Activated naive CD8-positive, alpha-beta T cell treated with anti-CD3 and anti-CD28 coated beads for 36 hours (primary cell): Measurements from ENCODE around the gene PANX3. TPM values are rescaled to one million over a fixed set of nuclear protein-coding genes. Genes with fewer than 3 reads are reported as not detected.

Experiments
- DNase-seq: peaks from one replicate; pipeline ENCODE4 v3.0.0; 2021
- H3K27ac Mint-ChIP-seq: one replicate; pipeline ENCODE4 v1.8.0; 2022; ENCODE audit warnings: mild to moderate bottlenecking, moderate library complexity, mixed read lengths
- H3K27me3 Mint-ChIP-seq: one replicate; pipeline ENCODE4 v1.8.0; 2022; ENCODE audit warnings: mild to moderate bottlenecking, mixed read lengths
- H3K36me3 Mint-ChIP-seq: one replicate; pipeline ENCODE4 v1.8.0; 2021; ENCODE audit warnings: mild to moderate bottlenecking, mixed read lengths
- H3K4me1 Mint-ChIP-seq: one replicate; pipeline ENCODE4 v1.8.0; 2021; ENCODE audit warnings: mixed read lengths
- H3K4me3 Mint-ChIP-seq: one replicate; pipeline ENCODE4 v1.8.0; 2022; ENCODE audit warnings: mild to moderate bottlenecking, moderate library complexity, mixed read lengths
- H3K9me3 Mint-ChIP-seq: one replicate; pipeline ENCODE4 v1.8.0; 2022; ENCODE audit warnings: mixed read lengths
- total RNA-seq, 2 experiments: library from RNA; stranded (reverse); gene quantifications; one replicate each; pipeline ENCODE4 v1.2.3, GENCODE V29; 2021

Gene PANX3, protein sequence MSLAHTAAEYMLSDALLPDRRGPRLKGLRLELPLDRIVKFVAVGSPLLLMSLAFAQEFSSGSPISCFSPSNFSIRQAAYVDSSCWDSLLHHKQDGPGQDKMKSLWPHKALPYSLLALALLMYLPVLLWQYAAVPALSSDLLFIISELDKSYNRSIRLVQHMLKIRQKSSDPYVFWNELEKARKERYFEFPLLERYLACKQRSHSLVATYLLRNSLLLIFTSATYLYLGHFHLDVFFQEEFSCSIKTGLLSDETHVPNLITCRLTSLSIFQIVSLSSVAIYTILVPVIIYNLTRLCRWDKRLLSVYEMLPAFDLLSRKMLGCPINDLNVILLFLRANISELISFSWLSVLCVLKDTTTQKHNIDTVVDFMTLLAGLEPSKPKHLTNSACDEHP
- total RNA-seq, result not detected

DNA sequence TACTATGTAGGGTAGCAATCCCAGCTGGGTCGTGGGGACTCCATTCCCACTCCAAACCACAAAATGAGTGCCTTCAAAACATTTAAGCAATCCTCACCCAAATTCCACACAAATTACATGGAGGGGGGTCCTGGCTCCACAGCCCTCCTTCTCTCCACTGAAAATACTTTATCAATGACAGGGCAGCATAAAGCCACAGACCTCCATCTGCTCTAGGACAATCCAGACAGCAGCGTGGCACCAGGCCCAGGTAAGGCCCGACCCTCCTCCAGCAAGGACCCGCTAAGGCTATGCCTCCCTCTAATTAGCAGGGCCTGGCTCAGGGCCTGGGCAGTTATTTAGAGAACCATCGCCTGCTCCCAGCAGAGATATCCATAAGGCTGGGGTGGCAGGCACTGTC lies at the start of gene PANX3:
PANX3 (plus strand) TSS at position 365 of the 400 bp plus-strand sequence. CDS start 129 bp downstream, outside the sequence.
- Mint-ChIP-seq H3K4me3 (no peak within 1 kb of the TSS), H3K27me3 (no peaks in the 10 kb centered on the region), H3K27ac (peak within 1 kb of the TSS; percentile 61), H3K36me3 (no peaks in the 10 kb centered on the region), H3K9me3 (no peaks in the 10 kb centered on the region), H3K4me1 (peaks cover 11% of the 10 kb centered on the region)
- no peak for DNase-seq

DNA sequence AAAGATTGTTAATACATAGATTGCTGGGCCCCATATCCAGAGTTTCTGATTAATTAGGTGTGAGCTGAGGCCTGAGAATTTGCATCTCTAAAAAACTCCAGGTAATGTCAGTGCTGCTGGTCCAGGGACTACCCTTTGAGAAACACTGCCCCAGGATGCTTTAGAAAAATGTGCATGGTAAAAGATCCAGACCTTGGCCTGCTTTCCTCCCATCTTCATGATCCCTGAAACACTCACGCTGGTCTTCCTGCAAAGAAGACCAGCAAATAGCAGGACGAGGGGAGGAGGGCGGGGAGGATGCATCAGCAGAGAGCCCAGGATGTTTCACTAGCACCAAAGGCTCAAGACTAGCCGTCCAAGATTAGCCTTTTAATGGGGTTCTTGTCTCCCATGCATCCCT lies 41.5 kb upstream of the PANX3 start, which contains the start of gene OR8A1:
OR8A1 (plus strand) TSS at position 301 of the 400 bp plus-strand sequence. CDS start 123 bp downstream, outside the sequence.
- H3K36me3 Mint-ChIP-seq, result no peaks in the 10 kb centered on the region
- no peak within 1 kb of the TSS for H3K27ac Mint-ChIP-seq
- no peak within 1 kb of the TSS for H3K4me3 Mint-ChIP-seq

DNA sequence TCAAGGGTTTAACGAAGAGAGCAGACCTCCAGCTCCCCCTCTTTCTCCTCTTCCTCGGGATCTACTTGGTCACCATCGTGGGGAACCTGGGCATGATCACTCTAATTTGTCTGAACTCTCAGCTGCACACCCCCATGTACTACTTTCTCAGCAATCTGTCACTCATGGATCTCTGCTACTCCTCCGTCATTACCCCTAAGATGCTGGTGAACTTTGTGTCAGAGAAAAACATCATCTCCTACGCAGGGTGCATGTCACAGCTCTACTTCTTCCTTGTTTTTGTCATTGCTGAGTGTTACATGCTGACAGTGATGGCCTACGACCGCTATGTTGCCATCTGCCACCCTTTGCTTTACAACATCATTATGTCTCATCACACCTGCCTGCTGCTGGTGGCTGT lies 41.1 kb upstream of the PANX3 start:
- Mint-ChIP-seq H3K4me3 (no peak overlapping the region), H3K4me1 (no peaks in the 10 kb centered on the region), H3K27me3 (peaks cover 22% of the 10 kb centered on the region), H3K9me3 (no peaks in the 10 kb centered on the region), H3K27ac (no peak overlapping the region), H3K36me3 (no peaks in the 10 kb centered on the region)
- DNase-seq, result no peak

More for the DNA sequence above, 41.5 kb upstream of the PANX3 start, which contains the start of gene OR8A1:
- Mint-ChIP-seq H3K27me3 (peaks cover 19% of the 10 kb centered on the region), H3K4me1 (no peaks in the 10 kb centered on the region), H3K9me3 (no peaks in the 10 kb centered on the region)
- DNase-seq, result no peak

DNA sequence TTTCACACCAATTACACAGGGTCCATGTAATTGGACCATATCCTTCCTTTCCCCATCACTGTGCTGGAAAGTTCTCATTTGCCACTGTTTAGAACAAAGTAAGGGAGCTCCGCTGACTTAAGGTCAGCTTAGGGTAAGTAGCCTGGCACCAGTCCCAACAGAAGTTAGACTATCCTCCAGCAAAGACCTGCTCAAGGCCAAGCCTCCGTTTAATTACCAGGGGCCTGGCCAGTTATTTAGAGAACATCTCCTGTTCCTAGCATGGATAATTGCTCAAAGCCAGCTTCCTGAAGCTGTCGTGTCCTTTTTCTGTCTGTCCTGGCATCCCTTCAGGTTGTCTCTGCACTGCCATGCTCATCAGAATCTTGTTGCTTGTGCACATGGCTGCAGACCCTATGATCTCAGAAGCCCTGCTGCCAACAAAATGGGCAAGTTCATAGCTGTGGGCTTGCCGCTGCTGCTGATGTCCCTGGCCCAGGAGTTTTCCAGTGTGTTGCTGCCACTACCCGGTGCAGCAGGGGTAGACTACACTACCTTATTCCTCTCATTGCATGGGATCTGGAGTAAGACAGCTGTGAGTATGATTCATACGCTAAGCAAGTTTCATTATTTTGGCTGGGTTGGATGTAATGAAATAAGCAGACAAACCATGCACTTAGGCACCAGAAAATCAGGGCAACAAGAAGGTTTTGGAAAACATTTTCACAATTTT lies 33.4 kb upstream of the PANX3 start:
- Mint-ChIP-seq H3K4me3 (no peak overlapping the region), H3K27ac (no peak overlapping the region)

GRCh38 chr11:124578761-124579160 lies 32.5 kb upstream of the PANX3 start:
- no peak for DNase-seq
- Mint-ChIP-seq H3K4me1 (no peaks in the 10 kb centered on the region), H3K9me3 (no peaks in the 10 kb centered on the region), H3K27me3 (peaks cover 9% of the 10 kb centered on the region), H3K36me3 (no peaks in the 10 kb centered on the region), H3K27ac (no peak overlapping the region), H3K4me3 (no peak overlapping the region)

More for the DNA sequence above, 33.4 kb upstream of the PANX3 start:
- no peaks in the 10 kb centered on the region for H3K4me1 Mint-ChIP-seq
- no peaks in the 10 kb centered on the region for H3K9me3 Mint-ChIP-seq
- no peak for DNase-seq
- peaks cover 9% of the 10 kb centered on the region for H3K27me3 Mint-ChIP-seq
- H3K36me3 Mint-ChIP-seq, result no peaks in the 10 kb centered on the region

GRCh38 chr11:124581817-124582216 lies 29.4 kb upstream of the PANX3 start:
- H3K27ac Mint-ChIP-seq, result no peak overlapping the region
- DNase-seq, result no peak
- H3K27me3 Mint-ChIP-seq, result peaks cover 3% of the 10 kb centered on the region
- H3K36me3 Mint-ChIP-seq, result no peaks in the 10 kb centered on the region
- no peaks in the 10 kb centered on the region for H3K9me3 Mint-ChIP-seq
- H3K4me3 Mint-ChIP-seq, result no peak overlapping the region
- no peaks in the 10 kb centered on the region for H3K4me1 Mint-ChIP-seq

DNA sequence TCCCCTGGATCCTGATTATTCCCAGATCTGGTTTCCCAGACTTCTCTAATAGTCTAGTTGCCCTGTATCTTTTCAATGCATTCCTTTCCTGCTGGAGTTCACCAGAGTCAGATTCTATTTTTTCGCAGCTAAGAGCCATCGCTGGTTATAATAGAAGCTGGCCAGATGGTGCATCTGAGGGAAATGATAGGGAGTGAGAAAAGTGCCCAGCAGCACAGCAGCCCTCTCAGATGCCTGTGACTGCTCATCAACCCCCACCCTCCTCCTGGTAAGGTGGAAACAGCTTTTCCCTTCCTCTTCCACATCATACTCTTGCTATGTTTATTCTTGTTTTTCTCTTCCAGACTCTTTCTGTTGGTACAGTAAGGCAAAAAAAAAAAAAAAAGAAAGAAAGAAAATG lies 28.7 kb upstream of the PANX3 start:
- DNase-seq, result no peak
- no peaks in the 10 kb centered on the region for H3K36me3 Mint-ChIP-seq
- no peaks in the 10 kb centered on the region for H3K9me3 Mint-ChIP-seq
- no peak overlapping the region for H3K4me3 Mint-ChIP-seq
- no peak overlapping the region for H3K27ac Mint-ChIP-seq
- peaks cover 10% of the 10 kb centered on the region for H3K27me3 Mint-ChIP-seq
- H3K4me1 Mint-ChIP-seq, result no peaks in the 10 kb centered on the region

- no peaks in the 10 kb centered on the region for H3K9me3 Mint-ChIP-seq
- H3K4me1 Mint-ChIP-seq, result no peaks in the 10 kb centered on the region
Measured at GRCh38 chr11:124583781-124584180, 27.4 kb upstream of the PANX3 start.

GRCh38 chr11:124584681-124585372 lies 26.4 kb upstream of the PANX3 start:
- Mint-ChIP-seq H3K36me3 (no peaks in the 10 kb centered on the region), H3K4me3 (no peak overlapping the region), H3K4me1 (no peaks in the 10 kb centered on the region), H3K27me3 (peaks cover 17% of the 10 kb centered on the region), H3K9me3 (no peaks in the 10 kb centered on the region), H3K27ac (no peak overlapping the region)
- no peak for DNase-seq

More at GRCh38 chr11:124583781-124584180, 27.4 kb upstream of the PANX3 start:
- Mint-ChIP-seq H3K27ac (no peak overlapping the region), H3K36me3 (no peaks in the 10 kb centered on the region), H3K27me3 (peaks cover 16% of the 10 kb centered on the region), H3K4me3 (no peak overlapping the region)
- no peak for DNase-seq

GRCh38 chr11:124586238-124586860 lies 24.9 kb upstream of the PANX3 start:
- peak; percentile 34 for DNase-seq
- Mint-ChIP-seq H3K27me3 (peaks cover 20% of the 10 kb centered on the region), H3K36me3 (no peaks in the 10 kb centered on the region), H3K4me1 (no peaks in the 10 kb centered on the region), H3K9me3 (no peaks in the 10 kb centered on the region), H3K27ac (no peak overlapping the region), H3K4me3 (no peak overlapping the region)

DNA sequence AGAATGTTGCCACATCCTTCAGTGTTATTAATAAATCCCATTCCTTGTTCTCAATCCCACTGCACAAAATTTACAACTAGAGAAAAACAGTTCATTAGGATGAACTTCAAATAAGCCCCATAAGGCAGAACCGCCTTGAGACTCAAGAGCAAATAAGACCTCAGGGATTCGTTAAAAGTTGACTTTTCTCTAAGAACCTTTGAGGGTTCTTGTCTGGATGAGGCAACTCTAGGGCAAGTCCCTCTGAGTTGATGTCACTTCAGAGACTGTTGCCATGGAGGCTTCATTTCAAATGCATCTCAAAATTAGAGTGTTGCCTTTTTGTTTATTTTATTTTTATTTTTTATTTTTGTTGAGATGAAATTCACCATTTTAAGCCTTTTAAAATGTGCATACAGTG lies 19.8 kb upstream of the PANX3 start:
- no peak overlapping the region for H3K27ac Mint-ChIP-seq
- no peaks in the 10 kb centered on the region for H3K36me3 Mint-ChIP-seq
- no peak overlapping the region for H3K4me3 Mint-ChIP-seq
- DNase-seq, result no peak
- H3K9me3 Mint-ChIP-seq, result no peaks in the 10 kb centered on the region
- H3K27me3 Mint-ChIP-seq, result peaks cover 28% of the 10 kb centered on the region
- H3K4me1 Mint-ChIP-seq, result no peaks in the 10 kb centered on the region

DNA sequence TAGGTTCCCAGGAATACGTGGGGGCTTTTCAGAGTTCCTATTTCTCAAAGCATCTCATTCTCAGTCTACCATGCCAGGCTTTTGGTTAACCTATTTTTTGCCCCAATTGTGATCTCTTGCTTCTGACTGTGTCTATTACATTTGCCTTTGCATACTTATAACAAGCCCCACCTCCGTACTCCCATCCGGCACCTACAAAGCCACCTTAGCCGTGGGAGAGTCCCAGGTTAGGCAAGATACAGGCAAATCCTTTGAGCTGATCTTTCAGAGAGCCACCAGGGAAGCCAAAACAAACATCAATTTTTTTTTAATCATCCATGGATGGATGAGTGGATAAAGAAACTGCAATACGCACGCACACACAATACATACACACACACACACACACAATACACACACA lies 18.6 kb upstream of the PANX3 start:
- Mint-ChIP-seq H3K4me3 (no peak overlapping the region), H3K36me3 (no peaks in the 10 kb centered on the region), H3K4me1 (no peaks in the 10 kb centered on the region), H3K27me3 (peaks cover 32% of the 10 kb centered on the region), H3K27ac (no peak overlapping the region), H3K9me3 (no peaks in the 10 kb centered on the region)
- no peak for DNase-seq

GRCh38 chr11:124595302-124595701 lies 15.9 kb upstream of the PANX3 start:
- no peak overlapping the region for H3K27ac Mint-ChIP-seq

GRCh38 chr11:124597626-124598025 lies 13.6 kb upstream of the PANX3 start:
- Mint-ChIP-seq H3K4me3 (no peak overlapping the region), H3K27me3 (peaks cover 26% of the 10 kb centered on the region), H3K27ac (no peak overlapping the region), H3K9me3 (no peaks in the 10 kb centered on the region), H3K36me3 (no peaks in the 10 kb centered on the region), H3K4me1 (no peaks in the 10 kb centered on the region)
- DNase-seq, result no peak

More at GRCh38 chr11:124595302-124595701, 15.9 kb upstream of the PANX3 start:
- Mint-ChIP-seq H3K4me1 (no peaks in the 10 kb centered on the region), H3K9me3 (no peaks in the 10 kb centered on the region), H3K27me3 (peaks cover 22% of the 10 kb centered on the region), H3K4me3 (no peak overlapping the region), H3K36me3 (no peaks in the 10 kb centered on the region)
- no peak for DNase-seq
